Gastrocnemius medialis (tissue), 4 donors: Measurements from ENCODE around the gene ZNF423.

Experiments
- POLR2A ChIP-seq, 2 donors: fragments of 450-650 bp; IDR thresholded peaks; one replicate each; pipeline ENCODE4 v1.6.1; 2017; ENCODE audit warnings: antibody characterized with exemption in 2 of 2, mild to moderate bottlenecking in 2 of 2, moderate library complexity in 2 of 2
- TF ChIP-seq, protein P1 (sequence below), 5 experiments: fragments of 450-650 bp in 3 of 5; fragments of 200-600 bp in 2 of 5; sonication (generic) in 2 of 5; IDR thresholded peaks in 4 of 5; conservative IDR thresholded peaks in 1 of 5; 1 replicate in 4 of 5; 2 replicates in 1 of 5; pipeline ENCODE4 v1.5.1; 2016 to 2019; ENCODE audit warnings: antibody characterized with exemption in 5 of 5, mild to moderate bottlenecking in 3 of 5, moderate library complexity in 3 of 5

DNA sequence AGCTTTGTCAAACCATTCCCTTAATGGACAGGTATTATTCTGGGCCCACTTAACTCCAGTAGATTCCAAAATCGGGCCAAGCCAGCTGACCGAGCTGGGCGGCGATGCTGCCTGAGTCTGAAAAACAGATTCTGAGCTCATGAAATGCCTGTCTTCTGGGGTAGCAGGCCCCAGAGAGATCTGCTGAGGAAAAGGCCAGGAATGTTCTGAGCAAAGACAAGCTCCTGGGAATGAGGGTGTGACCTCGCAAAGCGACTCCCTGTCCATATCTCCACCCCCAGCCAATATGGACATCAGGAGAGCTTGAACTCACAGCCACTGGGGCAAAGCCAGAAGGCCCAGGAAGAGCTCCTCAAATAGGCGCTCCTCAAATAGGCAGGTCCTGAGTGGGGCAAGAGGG is 23.7 kb downstream of the ZNF423 start:
- TF ChIP-seq POLR2A (IDR thresholded peaks at IDR 0.05), result no peak
- TF ChIP-seq, protein P1, sequence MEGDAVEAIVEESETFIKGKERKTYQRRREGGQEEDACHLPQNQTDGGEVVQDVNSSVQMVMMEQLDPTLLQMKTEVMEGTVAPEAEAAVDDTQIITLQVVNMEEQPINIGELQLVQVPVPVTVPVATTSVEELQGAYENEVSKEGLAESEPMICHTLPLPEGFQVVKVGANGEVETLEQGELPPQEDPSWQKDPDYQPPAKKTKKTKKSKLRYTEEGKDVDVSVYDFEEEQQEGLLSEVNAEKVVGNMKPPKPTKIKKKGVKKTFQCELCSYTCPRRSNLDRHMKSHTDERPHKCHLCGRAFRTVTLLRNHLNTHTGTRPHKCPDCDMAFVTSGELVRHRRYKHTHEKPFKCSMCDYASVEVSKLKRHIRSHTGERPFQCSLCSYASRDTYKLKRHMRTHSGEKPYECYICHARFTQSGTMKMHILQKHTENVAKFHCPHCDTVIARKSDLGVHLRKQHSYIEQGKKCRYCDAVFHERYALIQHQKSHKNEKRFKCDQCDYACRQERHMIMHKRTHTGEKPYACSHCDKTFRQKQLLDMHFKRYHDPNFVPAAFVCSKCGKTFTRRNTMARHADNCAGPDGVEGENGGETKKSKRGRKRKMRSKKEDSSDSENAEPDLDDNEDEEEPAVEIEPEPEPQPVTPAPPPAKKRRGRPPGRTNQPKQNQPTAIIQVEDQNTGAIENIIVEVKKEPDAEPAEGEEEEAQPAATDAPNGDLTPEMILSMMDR (IDR thresholded peaks at IDR 0.05 in 4 of 5, conservative IDR thresholded peaks at IDR 0.05 in 1 of 5), result no peak
